ENCODE data around the gene SARNP.
"Not testable (repeated sequence)": the region's sequence is repeated elsewhere in the genome, so short reads cannot be mapped to it uniquely, and the experiment has no call there.

The SARNP gene

DNA sequence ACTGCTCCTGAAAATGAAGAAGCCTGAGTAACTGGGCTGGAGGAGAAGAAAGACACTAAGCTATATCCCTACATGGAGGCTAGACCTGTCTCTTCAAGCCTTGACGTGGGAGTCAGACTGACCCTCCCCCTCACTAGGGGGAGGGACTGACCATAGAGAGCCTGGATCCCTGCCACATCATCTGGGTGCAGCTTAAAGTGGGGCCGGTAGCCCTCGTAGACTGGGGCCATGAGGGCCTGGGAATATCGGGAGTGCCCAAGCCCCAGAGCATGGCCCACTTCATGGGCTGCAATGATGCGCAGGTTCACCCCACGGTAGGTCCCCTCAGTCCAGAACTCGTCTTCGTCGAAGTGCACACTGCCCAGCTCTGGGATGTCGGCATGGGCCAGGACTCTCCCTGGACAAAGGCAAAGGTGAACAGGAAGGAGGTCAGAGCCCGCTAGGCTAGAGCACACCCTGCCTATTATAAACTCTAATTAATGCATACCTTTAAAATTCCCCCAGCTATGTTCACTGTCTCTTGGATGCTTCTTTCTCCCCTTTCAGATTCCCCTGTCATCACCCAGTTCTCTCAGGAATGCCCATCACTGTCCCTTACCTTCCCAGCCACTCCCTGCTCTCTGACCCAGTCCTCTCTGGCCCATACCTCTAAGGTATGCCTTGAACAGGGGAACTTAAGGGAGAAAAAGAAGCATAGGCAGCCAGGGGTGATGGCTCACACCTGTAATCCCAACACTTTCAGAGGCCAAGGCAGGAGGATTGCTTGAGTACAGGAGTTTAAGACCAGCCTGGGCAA, 22.0 kb upstream of the SARNP start:
- no peak for DNase-seq

DNA sequence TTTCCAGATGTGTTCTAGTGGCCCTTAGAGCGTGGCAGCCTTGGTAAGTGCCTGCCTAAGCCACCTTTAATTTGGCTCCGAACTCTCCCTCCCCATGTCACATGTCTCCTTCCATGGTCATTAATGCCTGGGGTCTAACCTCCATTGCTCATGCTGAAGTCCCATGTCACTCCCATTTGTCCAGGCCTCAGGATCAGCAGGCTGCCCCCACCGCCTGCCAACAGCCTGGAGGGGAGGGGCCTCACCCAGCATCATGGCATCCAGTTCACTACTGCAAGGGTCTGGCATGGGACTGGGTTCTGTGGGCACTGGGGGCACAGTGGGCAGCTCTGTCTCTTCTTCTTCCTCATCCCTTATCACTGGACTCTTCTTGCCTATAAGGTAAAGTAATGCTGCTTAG, 20.8 kb upstream of the SARNP start:
- no peak for DNase-seq

GRCh38 chr12:55834400-55834799, 16.9 kb upstream of the SARNP start:
- not testable (repeated sequence) for DNase-seq

DNA sequence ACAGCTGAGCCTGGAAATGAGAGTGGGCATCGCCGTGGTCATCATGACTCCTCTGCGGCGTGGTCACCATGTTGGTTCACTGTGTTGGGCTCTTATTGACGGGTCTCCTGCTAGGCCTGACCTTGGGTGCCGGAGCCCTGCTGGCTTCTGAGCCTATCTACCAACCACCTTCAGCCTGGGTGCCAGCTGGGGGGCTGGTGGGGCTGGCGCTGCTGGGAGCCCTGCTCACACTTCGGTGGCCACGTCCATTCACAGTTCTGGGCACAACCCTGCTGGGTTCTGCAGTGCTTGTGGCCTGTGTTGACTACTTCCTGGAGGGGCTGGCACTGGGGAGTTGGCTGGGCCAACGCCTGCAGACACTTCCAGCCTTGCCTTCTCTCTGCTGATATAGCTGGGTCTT, 15.5 kb upstream of the SARNP start:
- DNase-seq, result no peak

DNA sequence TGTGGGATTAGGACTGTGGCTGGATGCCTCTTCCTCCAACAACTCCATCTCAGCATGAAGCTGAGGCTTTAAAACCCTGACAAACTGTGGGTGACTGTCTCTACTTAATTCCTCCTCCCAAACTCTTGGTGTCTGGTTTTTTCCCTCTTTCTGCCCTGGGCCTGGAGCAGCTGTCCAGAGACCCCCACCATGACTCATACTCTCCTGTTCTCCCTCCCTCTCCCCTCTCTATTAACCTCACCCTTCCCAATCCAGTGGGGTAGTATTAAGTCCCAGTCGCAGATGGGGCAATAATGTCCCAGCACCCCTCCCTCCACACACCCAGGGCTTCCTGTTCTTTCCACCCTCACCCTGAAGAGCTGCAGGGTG, 13.9 kb upstream of the SARNP start:
- DNase-seq, result no peak

DNA sequence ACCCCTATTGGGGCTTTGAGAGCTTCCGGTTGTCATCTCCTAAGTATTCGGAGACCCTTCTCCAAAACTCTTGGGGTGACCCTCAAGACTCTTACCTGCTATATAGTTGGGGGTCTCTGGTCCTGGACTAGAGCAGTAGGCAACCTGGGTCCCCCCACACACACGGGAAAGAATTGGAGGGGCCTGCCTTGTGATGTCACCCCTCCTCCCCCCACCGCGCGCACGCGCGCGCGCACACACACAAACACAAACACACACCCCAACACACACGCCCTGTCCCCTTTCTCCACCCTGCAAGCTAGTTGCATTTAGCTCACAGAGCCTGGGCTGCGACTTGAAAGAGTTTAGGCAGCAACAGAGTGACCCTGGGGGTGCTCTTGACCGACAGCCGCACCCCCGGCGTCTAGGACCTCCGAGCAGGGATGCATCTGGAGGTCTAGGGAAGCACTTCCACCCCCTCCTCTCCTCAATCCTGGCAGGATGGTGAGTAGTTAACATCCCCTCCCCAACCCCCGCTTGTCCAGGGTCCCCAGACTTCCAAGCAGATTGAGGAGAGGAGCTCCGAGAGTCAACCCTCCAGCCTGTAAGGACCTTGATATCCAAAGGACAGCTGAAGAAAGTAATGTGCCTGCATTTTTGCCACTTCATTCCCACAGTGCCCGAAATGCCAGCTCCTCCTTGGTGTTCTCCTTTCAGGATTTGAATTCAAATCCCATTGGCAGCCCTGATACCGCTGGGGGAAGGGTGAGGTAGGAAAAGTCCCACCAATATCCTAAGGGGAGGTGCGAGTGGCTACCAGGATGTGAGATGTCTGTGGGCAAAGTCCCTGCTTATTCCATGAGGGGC, 13.3 kb upstream of the SARNP start:
- DNase-seq, result peak; percentile 50 to 64

DNA sequence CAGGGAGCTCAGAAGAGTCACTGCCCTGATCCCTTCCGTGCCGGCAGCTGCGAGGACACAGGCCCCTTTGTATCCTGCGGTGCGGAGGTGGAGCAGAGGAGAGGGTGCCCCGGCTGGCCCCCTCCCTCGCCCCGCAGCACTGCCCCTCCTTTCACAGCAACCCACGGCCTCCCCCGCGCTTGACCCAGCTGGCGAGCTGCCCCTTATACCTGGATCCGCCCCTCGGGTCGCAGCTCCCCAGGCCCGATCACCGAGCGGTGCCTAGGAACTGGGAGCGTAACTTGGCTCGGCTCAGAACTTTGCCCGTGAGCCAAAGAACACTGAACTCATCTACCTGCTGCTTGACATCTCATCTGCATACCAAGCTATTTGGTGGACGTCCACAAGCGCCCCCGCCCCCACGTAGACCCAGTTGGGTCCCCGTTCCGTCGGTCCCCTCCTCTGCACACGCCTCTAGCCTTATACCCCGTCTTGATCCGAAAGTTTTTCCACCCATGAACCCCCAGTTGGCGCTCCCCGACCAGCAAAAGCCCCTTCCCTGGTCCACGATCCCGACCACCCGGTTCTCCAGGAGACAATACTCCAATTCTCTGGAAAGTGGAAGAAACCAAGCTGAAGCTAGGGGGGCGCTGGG, 12.6 kb upstream of the SARNP start:
- DNase-seq, result peak in 1 of 2 experiments; percentile 50

DNA sequence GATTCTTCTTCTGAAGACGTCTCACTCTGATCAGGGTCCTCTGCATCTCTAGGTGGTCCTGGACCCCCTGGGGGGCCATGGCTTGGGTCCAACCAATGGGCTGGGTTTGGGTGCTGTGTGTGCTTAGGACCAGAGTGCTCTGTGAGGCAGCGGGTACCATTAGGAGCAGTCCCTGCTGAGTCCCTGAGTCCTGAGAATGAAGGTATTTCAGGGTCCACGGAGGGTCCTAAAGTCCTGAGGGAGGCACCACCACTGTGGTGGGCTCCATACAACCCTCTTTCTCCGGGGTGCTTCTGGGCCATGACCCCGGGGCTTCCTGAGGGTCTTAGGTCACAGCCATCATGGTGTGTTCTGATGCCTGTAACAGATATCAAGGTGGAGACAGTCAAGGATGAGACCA, 10.8 kb upstream of the SARNP start:
- DNase-seq, result no peak

GRCh38 chr12:55827806-55828205, 10.3 kb upstream of the SARNP start:
- no peak for DNase-seq

GRCh38 chr12:55824726-55825125, 7.2 kb upstream of the SARNP start:
- DNase-seq, result no peak

DNA sequence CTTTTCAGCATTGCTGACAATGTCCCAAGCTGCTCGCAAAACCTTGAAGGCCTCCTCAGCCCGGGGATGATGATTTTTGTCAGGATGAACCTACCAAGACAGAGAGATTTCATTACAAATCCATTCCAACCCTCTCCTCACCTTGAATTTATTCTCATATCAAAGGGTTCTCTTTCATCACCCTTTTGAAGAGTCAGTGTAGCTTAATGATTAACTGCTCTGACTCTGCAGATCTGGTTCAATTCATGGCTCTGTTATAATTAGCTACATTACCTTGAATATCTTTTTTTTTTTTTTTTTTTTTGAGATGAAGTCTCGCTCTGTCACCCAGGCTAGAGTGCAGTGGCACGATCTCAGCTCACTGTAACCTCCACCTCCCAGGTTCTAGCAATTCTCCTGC, 5.9 kb upstream of the SARNP start:
- no peak for DNase-seq

GRCh38 chr12:55822228-55822627, 4.7 kb upstream of the SARNP start:
- no peak for DNase-seq

DNA sequence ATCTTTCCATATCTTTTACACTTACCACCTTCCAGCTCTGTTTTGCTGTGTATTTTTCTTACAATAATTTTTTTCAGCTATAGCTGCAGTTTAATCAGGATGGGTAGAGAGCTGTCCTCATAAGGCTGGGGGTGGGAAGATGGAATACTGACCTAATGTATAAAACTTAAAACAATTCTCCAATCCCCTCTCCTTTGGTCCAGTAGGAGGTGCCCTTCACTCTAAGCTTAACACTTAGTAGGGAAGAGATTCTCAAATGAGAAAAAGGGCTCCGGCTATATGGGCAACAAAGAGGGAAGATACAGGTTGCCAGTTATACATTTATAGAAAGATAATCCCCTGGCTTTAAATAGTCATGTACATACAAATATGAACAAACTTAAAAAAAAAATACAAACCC, 3.2 kb upstream of the SARNP start:
- DNase-seq, result no peak

DNA sequence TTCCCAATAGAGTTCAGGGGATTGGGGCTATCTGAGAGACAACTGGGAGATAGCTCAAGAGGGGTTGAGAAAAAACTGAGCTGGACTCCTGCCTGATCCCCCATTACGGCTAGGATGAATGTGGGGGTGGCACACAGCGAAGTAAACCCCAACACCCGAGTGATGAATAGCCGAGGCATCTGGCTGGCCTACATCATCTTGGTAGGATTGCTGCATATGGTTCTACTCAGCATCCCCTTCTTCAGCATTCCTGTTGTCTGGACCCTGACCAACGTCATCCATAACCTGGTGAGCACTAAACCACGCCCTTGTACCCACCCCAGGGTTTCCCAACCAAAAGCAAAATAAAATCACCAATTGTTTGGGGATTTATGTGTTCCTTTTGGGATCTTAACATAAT, 1.4 kb upstream of the SARNP start:
- DNase-seq, result no peak

- no peak for DNase-seq
Measured at GRCh38 chr12:55818140-55818728, 710 bp upstream of the SARNP start.

DNA sequence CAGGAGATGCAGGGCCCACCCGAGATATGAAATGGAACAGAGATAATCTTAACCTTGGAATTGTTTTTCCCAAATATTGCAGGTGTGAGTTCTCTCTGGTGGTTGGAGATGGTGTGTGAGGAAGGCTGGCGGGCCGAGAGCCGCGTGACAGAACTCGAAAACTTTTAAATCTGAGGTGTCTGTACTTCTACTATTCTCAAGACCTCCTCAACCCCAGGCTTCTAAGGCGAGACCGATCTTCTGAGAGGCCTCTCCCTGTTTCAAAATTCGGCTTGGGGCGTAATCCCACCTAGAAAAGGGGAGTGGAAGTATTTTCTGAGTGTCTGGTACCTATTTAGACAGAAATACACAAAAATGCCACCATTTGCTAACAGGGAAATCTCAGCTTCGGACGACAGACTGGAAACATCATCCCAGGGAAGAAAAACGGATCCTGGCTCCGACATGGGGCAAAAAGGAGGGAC, 611 bp downstream of the SARNP start:
- no peak for DNase-seq

DNA sequence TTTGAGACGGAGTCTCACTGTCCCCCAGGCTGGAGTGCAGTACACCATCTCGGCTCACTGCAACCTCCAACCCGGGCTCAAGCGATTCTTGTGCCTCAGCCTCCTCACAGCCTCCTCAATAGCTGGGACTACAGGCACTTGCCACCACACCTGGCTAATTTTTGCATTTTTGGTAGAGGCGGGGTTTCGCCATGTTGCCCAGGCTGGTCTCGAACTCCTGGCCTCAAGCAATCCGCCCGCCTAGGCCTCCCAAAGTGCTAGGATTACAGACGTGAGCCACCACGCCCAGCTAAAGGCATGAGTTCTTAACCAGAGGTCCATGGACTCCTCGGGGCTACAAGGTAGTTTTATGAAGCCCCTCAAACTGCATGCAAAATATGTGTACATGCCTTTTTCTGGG, 2.1 kb downstream of the SARNP start:
- no peak for DNase-seq

DNA sequence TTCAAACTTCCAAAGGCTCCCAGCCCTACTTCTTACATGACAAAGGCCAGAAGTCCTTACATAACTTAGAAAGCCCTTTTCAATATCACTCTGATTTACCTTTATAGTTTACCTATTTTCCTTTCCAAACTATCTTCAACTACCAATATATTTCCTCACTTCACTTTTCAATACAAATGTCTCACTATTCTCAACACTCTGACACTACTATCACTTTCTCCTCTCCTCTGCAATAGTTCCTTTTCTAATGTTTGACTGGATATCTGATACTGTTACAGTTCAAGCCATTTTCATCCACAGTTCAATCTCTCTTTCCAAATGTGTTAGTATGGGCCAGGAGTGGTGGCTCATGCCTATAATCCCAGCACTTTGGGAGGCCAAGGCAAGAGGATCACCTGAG, 3.3 kb downstream of the SARNP start:
- no peak for DNase-seq

GRCh38 chr12:55812088-55812487, 5.4 kb downstream of the SARNP start:
- DNase-seq, result no peak

- DNase-seq, result no peak
Measured at GRCh38 chr12:55809274-55809673, 8.2 kb downstream of the SARNP start.

GRCh38 chr12:55806982-55807381, 10.5 kb downstream of the SARNP start:
- no peak for DNase-seq

- no peak for DNase-seq
Measured at GRCh38 chr12:55797550-55797949, 20.0 kb downstream of the SARNP start.

DNA sequence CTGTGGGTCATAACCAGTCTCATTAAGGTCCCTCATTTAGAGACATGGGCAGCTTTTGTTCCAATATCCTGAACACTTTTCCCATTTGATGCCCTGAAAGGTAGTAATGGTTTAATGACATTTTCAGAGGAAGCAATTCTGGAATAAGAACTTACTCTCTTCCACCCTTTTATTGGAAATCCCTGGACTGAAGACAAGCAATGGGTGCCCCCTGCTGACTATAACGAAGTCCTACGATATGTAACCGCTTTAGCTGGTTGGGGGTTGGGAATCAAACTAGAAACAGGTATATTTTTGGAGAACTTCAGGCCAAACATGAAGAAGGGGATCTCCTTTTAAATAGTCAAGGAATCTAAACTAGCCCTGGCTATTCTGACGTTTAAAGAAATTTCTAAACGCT, 20.5 kb downstream of the SARNP start:
- DNase-seq, result peak in 1 of 2 experiments; percentile 8

Data from NCI-H1930 (cell line).